ENCODE data around the gene TAOK3. TPM values are rescaled to one million over a fixed set of nuclear protein-coding genes. Genes with fewer than 3 reads are reported as not detected.

The TAOK3 gene
- total and polyA plus RNA-seq, 9 of the 15 experiments (the other 6 are each of a cell fraction or from before 2014, with no cell fraction given), result 24.3 to 83.5 (median 47.1) TPM

- TF ChIP-seq PPARD (CRISPR knock-in tag; IDR thresholded peaks at IDR 0.05), result no peak
- peak; percentile 85 for TF ChIP-seq NFIC (IDR thresholded peaks at IDR 0.05)
- TF ChIP-seq ZHX1 (conservative IDR thresholded peaks at IDR 0.05; ENCODE audit: low read length), result no peak
- peak; percentile 32 for TF ChIP-seq HMGN3 (IDR thresholded peaks at IDR 0.05; ENCODE audit: borderline replicate concordance, extremely low read depth, insufficient read length, low read depth, low read length)
- no peak for TF ChIP-seq TCFL5 (CRISPR knock-in tag; conservative IDR thresholded peaks at IDR 0.05)
- TF ChIP-seq TCF3 (CRISPR knock-in tag; IDR thresholded peaks at IDR 0.05), result peak; percentile 96
- TF ChIP-seq TRIM24 (IDR thresholded peaks at IDR 0.05), result peak; percentile 83 to 86
- TF ChIP-seq HLTF (IDR thresholded peaks at IDR 0.05), result peak; percentile 83; the same call in 1 of the 2 replicates
- no peak for TF ChIP-seq JUNB (CRISPR knock-in tag; conservative IDR thresholded peaks at IDR 0.05)
- no peak for TF ChIP-seq SMAD2 (IDR thresholded peaks at IDR 0.05; ENCODE audit: low read depth, low read length)
- TF ChIP-seq CC2D1A (IDR thresholded peaks at IDR 0.05), result peak; percentile 89
- TF ChIP-seq ZBTB34 (CRISPR knock-in tag; IDR thresholded peaks at IDR 0.05), result no peak
- no peak for TF ChIP-seq DEAF1 (CRISPR knock-in tag; IDR thresholded peaks at IDR 0.05)
- peak; percentile 85 for TF ChIP-seq PKNOX1 (IDR thresholded peaks at IDR 0.05)
- 0 out of 2 replicates have a peak, but pooled peaks have one; percentile 50 for TF ChIP-seq ZNF444 (CRISPR knock-in tag; IDR thresholded peaks at IDR 0.05)
- TF ChIP-seq STAT5A (IDR thresholded peaks at IDR 0.05; ENCODE audit: borderline replicate concordance, low read length), result peak; percentile 91
- no peak for TF ChIP-seq MLX (CRISPR knock-in tag; conservative IDR thresholded peaks at IDR 0.05)
- TF ChIP-seq DNMT1 (IDR thresholded peaks at IDR 0.05), result peak; percentile 92; the same call in 1 of the 2 replicates
- TF ChIP-seq KLF16 (IDR thresholded peaks at IDR 0.05), result peak; percentile 96
- no peak for TF ChIP-seq POLR2B (IDR thresholded peaks at IDR 0.05; ENCODE audit: low read depth, partially characterized antibody)
- peak; percentile 90 for TF ChIP-seq GATA2 (CRISPR knock-in tag; IDR thresholded peaks at IDR 0.05)
- peak; percentile 95 for TF ChIP-seq HDAC2 (IDR thresholded peaks at IDR 0.05)
Observed at GRCh38 chr12:118330421-118331018, 42.2 kb downstream of the TAOK3 start (continued).

Data from K562 (cell line).